Renal cortical epithelial cell (primary cell): ENCODE measurements around the gene PRKG1. TPM values are rescaled to one million over a fixed set of nuclear protein-coding genes. Genes with fewer than 3 reads are reported as not detected.
"Not testable (repeated sequence)": the region's sequence is repeated elsewhere in the genome, so short reads cannot be mapped to it uniquely, and the experiment has no call there.

Experiments used
- DNase-seq: peaks from one replicate; pipeline ENCODE4 v3.0.0-alpha.2; 2011; ENCODE audit warnings: low read depth
- total RNA-seq: library from RNA; depleted of rRNA; stranded (reverse); fragments of >200 nt; gene quantifications from 2 replicates; pipeline ENCODE4 v1.2.3, GENCODE V29; 2014

The PRKG1 gene
- total RNA-seq, 1 donor from 2014 or later: 2.3 TPM

- DNase-seq: peak; percentile 62
Observed at GRCh38 chr10:52213321-52213752, 1139.0 kb downstream of the PRKG1 start.

GRCh38 chr10:52215745-52216361 lies 1141.6 kb downstream of the PRKG1 start:
- DNase-seq: peak; percentile 80

- DNase-seq: peak; percentile 97
Observed at GRCh38 chr10:52216852-52217251, 1142.6 kb downstream of the PRKG1 start.

- DNase-seq: no peak
Observed at GRCh38 chr10:52217531-52217930, 1143.2 kb downstream of the PRKG1 start.

- DNase-seq: no peak
Observed at GRCh38 chr10:52220947-52221346, 1146.7 kb downstream of the PRKG1 start.

GRCh38 chr10:52221923-52222322 lies 1147.6 kb downstream of the PRKG1 start:
- no peak for DNase-seq

GRCh38 chr10:52226197-52226847 lies 1152.0 kb downstream of the PRKG1 start:
- peak; percentile 76 for DNase-seq

GRCh38 chr10:52228556-52228955 lies 1154.3 kb downstream of the PRKG1 start:
- DNase-seq: no peak

GRCh38 chr10:52229291-52229931 lies 1155.1 kb downstream of the PRKG1 start:
- peak; percentile 64 for DNase-seq

- peak; percentile 38 for DNase-seq
Observed at GRCh38 chr10:52232561-52233350, 1158.5 kb downstream of the PRKG1 start.

- not testable (repeated sequence) for DNase-seq
Observed at GRCh38 chr10:52233351-52233991, 1159.2 kb downstream of the PRKG1 start.

GRCh38 chr10:52239771-52240170 lies 1165.5 kb downstream of the PRKG1 start:
- no peak for DNase-seq

GRCh38 chr10:52245547-52245946 lies 1171.3 kb downstream of the PRKG1 start:
- DNase-seq: no peak

GRCh38 chr10:52247929-52248328 lies 1173.6 kb downstream of the PRKG1 start:
- DNase-seq: not testable (repeated sequence)

- no peak for DNase-seq
Observed at GRCh38 chr10:52248697-52249306, 1174.5 kb downstream of the PRKG1 start.

- peak; percentile 33 for DNase-seq
Observed at GRCh38 chr10:52249850-52250395, 1175.6 kb downstream of the PRKG1 start.

GRCh38 chr10:52250510-52250909 lies 1176.2 kb downstream of the PRKG1 start:
- no peak for DNase-seq

GRCh38 chr10:52252307-52252706 lies 1178.0 kb downstream of the PRKG1 start:
- DNase-seq: peak; percentile 15

- DNase-seq: peak; percentile 88
Observed at GRCh38 chr10:52256832-52257691, 1182.8 kb downstream of the PRKG1 start.

GRCh38 chr10:52257692-52258075 lies 1183.4 kb downstream of the PRKG1 start:
- no peak for DNase-seq
